HG03378 (cell line): ENCODE results near the gene TGFBR2.

Experiments
- ATAC-seq: cut with Tn5 transposase; IDR thresholded peaks from one replicate; pipeline ENCODE4 v1.9.1; 2021; ENCODE audit warnings: mild to moderate bottlenecking, moderate library complexity; ENCODE audit not compliant: unreplicated experiment

The TGFBR2 gene

GRCh38 chr3:30606301-30607031 lies at the start of gene TGFBR2:
TGFBR2 (plus strand) TSS chr3:30606601; CDS start chr3:30606884, 283 bp downstream.
- peak; percentile 85 for ATAC-seq

- ATAC-seq = no peak
Observed at GRCh38 chr3:30557746-30558303, 48.6 kb upstream of the TGFBR2 start.

DNA sequence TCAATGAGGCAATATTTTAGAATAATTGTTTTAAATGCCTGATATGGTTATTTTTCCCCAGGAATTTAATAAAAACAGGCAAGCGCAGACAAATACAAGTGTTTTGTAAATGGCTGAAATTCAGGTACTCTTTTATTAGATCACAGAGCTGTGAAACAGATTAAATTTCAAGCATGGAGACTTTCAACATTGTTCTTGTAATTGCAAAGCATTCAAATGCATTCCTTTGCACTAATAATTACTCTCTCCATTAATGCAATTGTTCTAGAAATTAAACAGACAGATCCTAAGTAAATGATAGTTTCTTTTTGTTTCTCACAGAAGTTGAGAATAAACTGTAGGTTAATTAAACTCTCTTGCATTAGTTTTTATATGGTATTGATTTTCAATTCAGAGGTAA lies 42.4 kb upstream of the TGFBR2 start:
- ATAC-seq = no peak

- ATAC-seq = no peak
Observed at GRCh38 chr3:30567139-30567753, 39.2 kb upstream of the TGFBR2 start.

DNA sequence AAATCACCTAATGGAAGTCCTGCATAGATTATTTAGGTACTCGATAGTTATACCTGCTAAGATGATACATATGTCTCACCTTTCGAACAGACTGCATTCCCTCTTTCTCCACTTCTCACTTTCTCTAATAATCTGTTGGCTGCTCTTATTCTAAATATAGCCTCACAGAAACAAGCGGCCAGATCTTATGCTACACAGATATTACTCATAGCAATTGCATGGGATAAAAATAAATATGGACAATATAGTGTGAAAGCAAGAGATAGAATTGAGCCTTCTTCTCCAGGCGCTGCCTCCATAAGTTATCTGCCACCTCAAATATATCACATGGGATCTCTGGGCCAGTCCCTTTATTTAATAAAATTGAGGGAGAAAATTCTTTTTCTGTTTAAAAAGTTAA lies 29.5 kb upstream of the TGFBR2 start:
- ATAC-seq = no peak

DNA sequence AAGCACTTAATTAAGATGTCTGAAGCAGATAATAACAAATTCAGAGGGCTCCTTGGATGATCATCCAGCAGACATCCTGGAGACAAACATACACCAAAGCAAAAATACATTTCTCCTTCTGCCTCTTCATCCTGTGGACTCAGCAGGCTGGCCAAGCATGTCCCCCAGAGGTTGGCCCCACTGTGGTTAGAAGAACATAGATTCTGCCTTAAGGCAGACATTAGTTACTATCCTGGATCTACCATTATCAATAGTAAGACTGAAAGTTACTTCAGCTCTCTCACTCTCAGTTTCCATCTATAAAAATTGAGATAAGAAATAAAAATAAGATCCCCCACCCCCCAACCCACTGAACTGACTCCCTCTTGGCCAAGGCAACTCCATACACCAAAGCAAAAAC lies 28.6 kb upstream of the TGFBR2 start:
- ATAC-seq = peak; percentile 90

DNA sequence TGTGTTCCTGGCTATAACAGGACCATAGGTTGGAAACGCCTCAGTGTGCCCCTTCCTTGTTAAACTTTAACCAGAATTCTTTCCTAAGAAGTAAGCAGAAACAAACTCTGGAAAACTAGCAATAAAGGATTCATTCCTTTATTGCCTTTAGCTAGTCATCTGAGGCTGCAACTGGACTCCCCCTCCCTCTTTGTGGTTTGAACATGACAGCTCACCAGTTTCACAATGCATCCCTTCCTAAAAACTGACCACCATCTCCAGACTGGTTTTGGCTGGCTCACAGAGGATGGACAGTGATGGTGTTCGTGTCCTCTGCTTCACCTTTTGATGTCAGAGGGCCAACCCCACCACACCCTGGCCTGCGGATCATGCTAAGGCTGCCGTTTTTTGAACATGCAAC lies 27.9 kb upstream of the TGFBR2 start:
- ATAC-seq = peak; percentile 39

GRCh38 chr3:30578986-30579579 lies 27.3 kb upstream of the TGFBR2 start:
- ATAC-seq = peak; percentile 35

DNA sequence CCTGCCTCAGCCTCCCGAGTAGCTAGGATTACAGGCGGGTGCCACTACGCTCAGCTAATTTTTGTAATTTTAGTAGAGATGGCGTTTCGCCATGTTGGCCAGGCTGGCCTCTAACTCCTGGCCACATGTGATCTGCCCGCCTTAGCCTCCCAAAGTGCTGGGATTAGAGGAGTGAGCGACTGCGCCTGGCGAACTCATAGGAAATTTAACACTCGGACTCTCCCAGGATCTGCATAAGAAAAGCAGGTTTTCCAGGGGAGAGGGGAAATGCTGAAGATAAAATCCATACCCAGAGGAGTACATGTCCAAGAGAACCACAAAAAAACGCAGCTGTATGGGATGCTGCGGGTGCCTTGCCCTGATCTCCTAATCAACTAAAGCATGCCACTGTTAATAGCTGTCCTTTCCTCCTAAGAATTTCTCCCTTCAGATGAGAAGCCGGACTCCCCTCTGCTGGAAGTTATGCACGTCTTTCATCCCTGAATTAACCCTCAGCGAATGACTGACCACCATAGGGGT lies 25.3 kb upstream of the TGFBR2 start:
- no peak for ATAC-seq

GRCh38 chr3:30581982-30582381 lies 24.4 kb upstream of the TGFBR2 start:
- no peak for ATAC-seq

- no peak for ATAC-seq
Observed at GRCh38 chr3:30583973-30584372, 22.4 kb upstream of the TGFBR2 start.

- ATAC-seq = no peak
Observed at GRCh38 chr3:30585654-30586053, 20.7 kb upstream of the TGFBR2 start.

- no peak for ATAC-seq
Observed at GRCh38 chr3:30586096-30586805, 20.1 kb upstream of the TGFBR2 start.

- no peak for ATAC-seq
Observed at GRCh38 chr3:30586806-30587486, 19.5 kb upstream of the TGFBR2 start.

DNA sequence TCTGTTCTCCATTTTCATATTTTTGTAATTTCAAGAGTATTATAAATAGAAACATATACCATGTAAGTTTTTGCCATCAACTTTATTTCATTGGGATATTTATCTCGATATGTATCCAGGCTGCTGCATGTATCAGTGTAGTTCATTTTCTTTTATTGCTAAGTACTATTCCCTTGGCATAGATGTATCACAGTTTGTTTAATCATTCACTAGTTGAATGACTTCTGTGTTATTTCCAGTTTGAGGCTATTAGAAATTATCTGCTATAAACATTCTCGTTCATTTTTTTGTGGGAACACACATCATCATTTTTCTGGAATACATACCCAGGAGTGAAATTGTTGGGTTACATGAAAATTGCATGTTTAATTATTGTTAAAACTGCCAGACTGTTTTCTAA lies 18.5 kb upstream of the TGFBR2 start:
- no peak for ATAC-seq

DNA sequence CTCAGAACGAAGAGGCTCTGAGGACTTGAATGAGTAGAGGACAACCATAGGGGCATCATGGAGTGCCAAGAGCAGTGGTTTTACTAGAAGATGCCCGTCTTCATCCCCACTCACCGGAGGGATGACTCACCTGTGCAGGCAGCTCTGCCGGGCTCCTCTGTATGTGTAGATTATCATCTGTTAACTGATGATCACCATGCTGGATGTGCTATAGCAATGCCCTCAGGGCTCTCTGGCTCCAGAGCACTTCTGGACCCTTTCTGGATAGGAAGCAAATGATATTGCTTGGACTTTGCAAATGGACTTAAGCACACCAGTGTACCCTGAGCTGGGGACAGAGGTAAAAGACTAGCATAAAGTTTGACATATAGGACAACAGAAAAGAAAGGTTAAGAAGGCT lies 10.2 kb upstream of the TGFBR2 start:
- no peak for ATAC-seq

- no peak for ATAC-seq
Observed at GRCh38 chr3:30597131-30597768, 9.2 kb upstream of the TGFBR2 start.

DNA sequence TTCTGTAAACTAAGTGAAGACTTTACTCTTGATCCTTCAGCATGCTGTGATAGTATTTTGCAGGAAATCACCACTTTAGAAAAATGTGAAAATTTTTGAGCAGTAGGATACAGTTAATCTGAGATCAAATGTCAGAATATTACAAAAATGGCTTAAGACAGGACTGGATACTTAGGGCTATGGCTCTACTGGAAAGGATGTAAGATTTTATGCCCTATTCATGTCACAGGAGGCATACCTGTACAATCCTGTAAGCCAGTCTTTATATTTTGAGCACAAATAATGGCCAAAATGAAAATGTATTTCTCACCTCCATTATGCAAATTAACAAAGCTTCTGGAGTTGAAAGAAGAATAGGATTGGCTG lies 8.6 kb upstream of the TGFBR2 start:
- ATAC-seq = no peak

GRCh38 chr3:30598668-30599545 lies 7.5 kb upstream of the TGFBR2 start:
- ATAC-seq = no peak
